Suprapubic skin (tissue), 4 donors: Measurements from ENCODE around the gene PSMC3. TPM values are rescaled to one million over a fixed set of nuclear protein-coding genes. Genes with fewer than 3 reads are reported as not detected.

ENCODE experiments used
- DNase-seq, 2 donors: peaks; one replicate each; pipeline ENCODE4 v3.0.0-alpha.2; 2019; ENCODE audit warnings: low spot score in 2 of 2
- H3K27ac ChIP-seq: fragments of 200-600 bp; sonication (generic); one replicate; pipeline ENCODE4 v1.5.1; 2019
- H3K27me3 ChIP-seq: fragments of 200-600 bp; sonication (generic); one replicate; pipeline ENCODE4 v1.5.1; 2019
- H3K36me3 ChIP-seq: fragments of 200-600 bp; sonication (generic); one replicate; pipeline ENCODE4 v1.5.1; 2019
- H3K4me1 ChIP-seq: fragments of 200-600 bp; sonication (generic); one replicate; pipeline ENCODE4 v1.5.1; 2019
- H3K4me3 ChIP-seq: fragments of 200-600 bp; sonication (generic); one replicate; pipeline ENCODE4 v1.5.1; 2019; ENCODE audit warnings: mild to moderate bottlenecking
- H3K9me3 ChIP-seq: fragments of 200-600 bp; sonication (generic); one replicate; pipeline ENCODE4 v1.5.1; 2019
- EP300 ChIP-seq: sonication (generic); formaldehyde crosslinking; IDR thresholded peaks from one replicate; pipeline ENCODE4 v1.6.1; 2017; ENCODE audit warnings: antibody characterized with exemption
- POLR2A ChIP-seq, 2 donors: fragments of 450-650 bp; IDR thresholded peaks; one replicate each; pipeline ENCODE4 v1.6.1; 2017; ENCODE audit warnings: antibody characterized with exemption in 2 of 2, mild to moderate bottlenecking in 2 of 2, moderate library complexity in 2 of 2
- POLR2AphosphoS5 ChIP-seq, 3 donors: sonication (generic); formaldehyde crosslinking; IDR thresholded peaks; one replicate each; pipeline ENCODE4 v1.6.1; 2017; ENCODE audit warnings: antibody characterized with exemption in 3 of 3
- WGBS: methylation state at CpG from one replicate; pipeline ENCODE4 v1.1.5; 2018; 5-methylcytosine and 5-hydroxymethylcytosine counted together
- total RNA-seq, 4 donors: library from RNA; depleted of rRNA; stranded (reverse); fragments of >200 nt; gene quantifications; one replicate each; pipeline ENCODE4 v1.1.0, GENCODE V29; 2016
- TF ChIP-seq, protein P1 (sequence below), 2 donors: fragments of 200-600 bp in 1 of 2; fragments of 450-650 bp in 1 of 2; sonication (generic) in 1 of 2; IDR thresholded peaks; one replicate each; pipeline ENCODE4 v1.5.1; 2016 to 2019; ENCODE audit warnings: antibody characterized with exemption in 2 of 2, mild to moderate bottlenecking in 1 of 2, moderate library complexity in 1 of 2

The PSMC3 gene
- total RNA-seq, 4 donors from 2014 or later = 52.5 to 124 (median 103) TPM

DNA sequence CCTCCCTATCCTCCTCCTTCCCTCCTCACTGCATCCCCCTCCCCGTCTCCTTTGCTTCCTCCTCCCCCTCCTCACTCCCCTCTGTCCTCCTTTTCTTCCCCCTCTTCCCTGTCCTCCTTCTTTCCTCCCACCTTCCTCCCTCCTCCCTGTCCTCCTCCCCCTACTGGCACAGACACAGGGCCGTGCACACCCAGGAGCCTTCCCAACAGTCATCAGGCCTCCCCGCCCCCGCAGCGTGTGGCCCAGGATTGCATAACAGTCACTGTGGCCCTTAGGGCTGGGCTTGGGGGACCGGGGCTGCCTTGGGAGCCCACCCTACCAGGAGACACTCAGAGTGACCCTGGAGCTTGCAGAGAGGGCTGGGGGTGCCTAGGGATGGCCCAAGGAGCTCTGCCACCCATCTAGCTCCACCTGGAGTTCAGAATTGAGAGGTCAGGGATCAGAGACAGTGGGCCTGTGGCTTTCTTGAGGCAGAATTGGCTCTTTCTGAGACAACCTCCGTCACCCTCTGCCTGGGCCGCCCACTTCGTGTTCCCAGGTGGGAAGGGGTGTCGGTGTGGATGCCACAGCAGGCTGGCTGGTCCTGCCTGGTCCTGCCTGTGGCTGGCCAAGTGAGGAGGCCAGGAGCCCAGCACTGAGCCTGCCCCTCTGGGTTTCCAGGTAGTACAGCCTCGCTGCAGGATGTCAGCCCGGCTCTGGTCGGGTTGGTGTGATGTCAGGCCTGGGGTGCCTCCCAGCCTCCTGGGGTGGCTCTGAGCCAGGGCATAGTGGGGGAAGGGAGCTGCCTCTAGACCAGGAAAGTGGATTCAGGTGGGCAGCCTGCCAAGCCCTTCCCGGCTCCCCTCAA lies 49.5 kb downstream of the PSMC3 start:
- no peak for DNase-seq
- TF ChIP-seq POLR2AphosphoS5 (IDR thresholded peaks at IDR 0.05) (no peak), POLR2A (IDR thresholded peaks at IDR 0.05) (no peak), EP300 (no peak)
- TF ChIP-seq, protein P1, sequence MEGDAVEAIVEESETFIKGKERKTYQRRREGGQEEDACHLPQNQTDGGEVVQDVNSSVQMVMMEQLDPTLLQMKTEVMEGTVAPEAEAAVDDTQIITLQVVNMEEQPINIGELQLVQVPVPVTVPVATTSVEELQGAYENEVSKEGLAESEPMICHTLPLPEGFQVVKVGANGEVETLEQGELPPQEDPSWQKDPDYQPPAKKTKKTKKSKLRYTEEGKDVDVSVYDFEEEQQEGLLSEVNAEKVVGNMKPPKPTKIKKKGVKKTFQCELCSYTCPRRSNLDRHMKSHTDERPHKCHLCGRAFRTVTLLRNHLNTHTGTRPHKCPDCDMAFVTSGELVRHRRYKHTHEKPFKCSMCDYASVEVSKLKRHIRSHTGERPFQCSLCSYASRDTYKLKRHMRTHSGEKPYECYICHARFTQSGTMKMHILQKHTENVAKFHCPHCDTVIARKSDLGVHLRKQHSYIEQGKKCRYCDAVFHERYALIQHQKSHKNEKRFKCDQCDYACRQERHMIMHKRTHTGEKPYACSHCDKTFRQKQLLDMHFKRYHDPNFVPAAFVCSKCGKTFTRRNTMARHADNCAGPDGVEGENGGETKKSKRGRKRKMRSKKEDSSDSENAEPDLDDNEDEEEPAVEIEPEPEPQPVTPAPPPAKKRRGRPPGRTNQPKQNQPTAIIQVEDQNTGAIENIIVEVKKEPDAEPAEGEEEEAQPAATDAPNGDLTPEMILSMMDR (IDR thresholded peaks at IDR 0.05) = no peak
- peak overlapping the region; percentile 42 for H3K4me3 ChIP-seq
- no peaks in the 10 kb centered on the region for H3K36me3 ChIP-seq
- H3K27me3 ChIP-seq = no peaks in the 10 kb centered on the region
- no peaks in the 10 kb centered on the region for H3K9me3 ChIP-seq
- WGBS = 48% methylated on average over 6 of the region's 14 CpGs
- peak overlapping the region; percentile 71 for H3K27ac ChIP-seq
- peaks cover 8% of the 10 kb centered on the region for H3K4me1 ChIP-seq

DNA sequence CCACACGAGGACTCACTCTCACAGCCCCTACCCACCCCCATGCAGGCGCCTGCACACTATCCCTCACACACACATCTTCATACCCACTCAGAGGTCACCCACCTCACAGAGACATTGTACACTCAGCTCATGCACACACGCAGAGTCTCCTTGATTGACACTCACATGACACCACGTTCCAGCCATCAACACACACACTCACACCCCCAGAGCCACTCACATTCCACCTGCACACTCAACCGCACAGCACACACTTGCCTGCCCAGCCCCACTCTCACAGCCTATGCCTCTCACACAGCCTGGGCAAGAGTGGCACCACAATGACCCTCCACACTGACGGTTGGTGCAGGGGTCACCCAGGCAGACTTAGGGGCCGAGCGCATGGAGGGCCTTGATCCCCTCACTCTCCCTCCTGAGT lies 50.1 kb downstream of the PSMC3 start:
- Histone ChIP-seq H3K27ac (peak overlapping the region; percentile 10), H3K9me3 (no peaks in the 10 kb centered on the region), H3K27me3 (no peaks in the 10 kb centered on the region), H3K4me3 (peak overlapping the region; percentile 42), H3K4me1 (peaks cover 8% of the 10 kb centered on the region), H3K36me3 (no peaks in the 10 kb centered on the region)
- DNase-seq = no peak
- WGBS = 76% methylated on average over 8 of the region's 8 CpGs
- TF ChIP-seq POLR2AphosphoS5 (IDR thresholded peaks at IDR 0.05) (no peak), EP300 (no peak), POLR2A (IDR thresholded peaks at IDR 0.05) (no peak)
- TF ChIP-seq, protein P1 (IDR thresholded peaks at IDR 0.05) = no peak

DNA sequence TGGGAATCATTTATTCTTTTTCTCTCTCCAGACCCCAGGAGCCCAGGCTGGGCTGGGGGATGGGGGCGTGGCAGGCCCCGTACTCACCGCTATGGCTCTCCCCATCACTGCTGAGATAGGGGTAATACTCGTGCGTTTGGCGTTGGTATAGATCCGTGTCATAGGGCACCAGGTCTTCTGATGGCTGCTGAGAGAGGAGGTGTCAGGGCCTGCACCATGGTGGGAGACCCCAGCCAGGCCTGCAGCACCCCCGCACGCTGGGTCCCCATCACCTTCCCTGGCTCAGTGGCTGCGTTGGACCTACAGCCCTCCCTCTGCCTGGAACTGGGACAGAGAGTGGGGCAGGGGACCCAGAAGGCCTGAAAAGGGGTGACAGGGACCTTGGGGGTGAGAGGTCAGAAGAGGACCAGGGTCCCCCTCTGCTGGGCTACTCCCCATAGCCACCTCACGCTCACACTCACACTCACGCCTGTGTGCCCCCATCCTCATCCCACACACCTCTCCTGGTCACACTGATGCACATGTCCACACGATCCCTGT lies 50.6 kb downstream of the PSMC3 start:
- 94% methylated on average over 4 of the region's 13 CpGs for WGBS
- no peaks in the 10 kb centered on the region for H3K9me3 ChIP-seq
- no peaks in the 10 kb centered on the region for H3K27me3 ChIP-seq
- peak overlapping the region; percentile 42 for H3K4me3 ChIP-seq
- H3K27ac ChIP-seq = no peak overlapping the region
- TF ChIP-seq POLR2AphosphoS5 (IDR thresholded peaks at IDR 0.05) (no peak), EP300 (no peak), POLR2A (IDR thresholded peaks at IDR 0.05) (no peak)
- TF ChIP-seq, protein P1 (IDR thresholded peaks at IDR 0.05) = no peak
- no peak for DNase-seq
- H3K36me3 ChIP-seq = no peaks in the 10 kb centered on the region
- H3K4me1 ChIP-seq = peaks cover 8% of the 10 kb centered on the region

DNA sequence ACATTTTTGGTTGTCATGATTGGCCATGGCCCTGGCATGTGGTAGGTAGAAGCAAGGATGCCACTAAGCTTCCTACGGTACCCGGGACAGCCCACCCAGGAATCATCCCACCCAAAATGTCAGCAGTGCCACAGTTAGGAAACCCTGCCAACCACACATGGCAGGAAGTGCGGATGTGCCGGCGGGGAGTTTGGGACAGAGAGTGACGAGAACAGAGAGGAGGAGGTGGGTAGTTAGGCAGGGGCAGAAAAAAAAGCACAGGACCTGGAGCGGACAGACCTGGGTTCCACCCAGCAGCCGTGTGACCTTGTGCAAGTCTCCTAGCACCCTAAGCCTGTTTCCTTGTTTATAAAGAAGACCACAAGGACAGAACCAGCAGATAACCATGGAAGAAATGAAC lies 51.2 kb downstream of the PSMC3 start:
- 71% methylated on average over 8 of the region's 8 CpGs for WGBS
- no peak overlapping the region for H3K27ac ChIP-seq
- DNase-seq = no peak
- no peak overlapping the region for H3K4me3 ChIP-seq
- no peaks in the 10 kb centered on the region for H3K36me3 ChIP-seq
- no peaks in the 10 kb centered on the region for H3K9me3 ChIP-seq
- TF ChIP-seq POLR2AphosphoS5 (IDR thresholded peaks at IDR 0.05) (no peak), EP300 (no peak), POLR2A (IDR thresholded peaks at IDR 0.05) (no peak)
- TF ChIP-seq, protein P1 (IDR thresholded peaks at IDR 0.05) = no peak
- H3K27me3 ChIP-seq = no peaks in the 10 kb centered on the region
- H3K4me1 ChIP-seq = peaks cover 8% of the 10 kb centered on the region

DNA sequence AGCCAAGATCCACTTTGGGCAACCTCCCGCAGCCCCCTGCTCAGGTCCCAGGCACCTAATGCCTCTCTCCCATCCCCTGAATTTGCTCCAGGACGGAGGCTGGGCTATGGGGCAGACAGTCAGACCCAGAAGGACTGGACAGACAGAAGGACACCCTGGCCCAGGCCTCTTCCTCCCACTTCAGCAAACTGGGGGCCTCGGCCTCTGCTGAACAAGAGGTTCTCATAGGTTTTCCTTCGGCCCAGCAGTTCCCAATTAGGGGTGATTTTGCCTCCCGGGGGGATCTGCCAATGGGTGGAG lies 51.6 kb downstream of the PSMC3 start:
- Histone ChIP-seq H3K27me3 (no peaks in the 10 kb centered on the region), H3K4me3 (no peak overlapping the region), H3K9me3 (no peaks in the 10 kb centered on the region), H3K4me1 (peaks cover 8% of the 10 kb centered on the region), H3K27ac (no peak overlapping the region), H3K36me3 (no peaks in the 10 kb centered on the region)
- 83% methylated on average over 3 of the region's 5 CpGs for WGBS
- no peak for DNase-seq
- TF ChIP-seq EP300 (no peak), POLR2AphosphoS5 (IDR thresholded peaks at IDR 0.05) (no peak), POLR2A (IDR thresholded peaks at IDR 0.05) (no peak)
- TF ChIP-seq, protein P1 (IDR thresholded peaks at IDR 0.05) = no peak
